HTR-8/SVneo (cell line): ENCODE data around the gene TIMP3.

Experiments used
- DNase-seq: peaks from one replicate; pipeline ENCODE4 v3.0.0; 2011; ENCODE audit warnings: low spot score, mixed read lengths; ENCODE audit not compliant: insufficient read length
- FAIRE-seq: peaks from 2 replicates; lab custom pipeline; 2011; peaks lifted over from hg19 to GRCh38; lab: Jason Lieb, UNC

The TIMP3 gene

DNA sequence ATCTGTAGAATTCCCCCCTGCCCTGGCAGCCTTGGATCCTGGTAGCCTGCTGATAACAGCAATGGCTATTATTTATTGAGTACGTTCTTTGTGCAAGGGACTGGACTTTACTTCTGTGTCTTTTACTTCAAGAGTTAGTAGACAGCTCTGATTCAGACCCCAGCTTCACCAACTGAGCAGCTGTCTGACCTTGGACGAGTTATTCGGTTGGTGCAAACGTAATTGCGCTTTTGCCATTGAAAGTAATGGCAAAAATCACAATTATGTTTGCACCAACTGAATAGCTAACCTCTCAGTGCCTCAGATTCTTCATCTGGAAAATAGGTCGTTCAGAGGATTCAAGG lies 108.9 kb downstream of the TIMP3 start:
- DNase-seq: no peak
- FAIRE-seq: no peak

DNA sequence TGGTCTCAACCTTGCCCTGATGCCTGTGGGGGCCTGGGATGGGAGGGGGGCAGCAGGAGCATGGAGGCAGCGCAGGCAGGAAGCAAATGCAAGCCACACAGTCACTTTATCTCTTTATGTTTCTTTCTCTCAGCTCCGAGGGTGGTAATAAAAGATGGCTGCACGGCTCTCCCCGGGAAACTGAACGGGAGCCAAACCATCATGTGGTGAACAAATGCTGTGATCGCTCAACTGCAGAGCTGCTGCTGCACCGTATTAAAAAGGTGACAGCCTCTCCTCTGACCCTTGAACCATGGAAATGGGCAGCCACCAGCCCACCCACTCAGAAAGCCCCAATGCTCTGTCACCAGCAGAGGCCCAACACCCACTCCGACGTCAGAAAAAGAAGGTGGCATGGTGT lies 110.0 kb downstream of the TIMP3 start:
- no peak for DNase-seq
- no peak for FAIRE-seq
